GM19372 (cell line): ENCODE data around the gene SLC25A43.
"Not testable (repeated sequence)": the region's sequence is repeated elsewhere in the genome, so short reads cannot be mapped to it uniquely, and the experiment has no call there.

Experiments
- ATAC-seq: cut with Tn5 transposase; IDR thresholded peaks from one replicate; pipeline ENCODE4 v1.9.1; 2021; ENCODE audit warnings: mild to moderate bottlenecking, low read depth, moderate library complexity; ENCODE audit not compliant: unreplicated experiment

Gene SLC25A43

DNA sequence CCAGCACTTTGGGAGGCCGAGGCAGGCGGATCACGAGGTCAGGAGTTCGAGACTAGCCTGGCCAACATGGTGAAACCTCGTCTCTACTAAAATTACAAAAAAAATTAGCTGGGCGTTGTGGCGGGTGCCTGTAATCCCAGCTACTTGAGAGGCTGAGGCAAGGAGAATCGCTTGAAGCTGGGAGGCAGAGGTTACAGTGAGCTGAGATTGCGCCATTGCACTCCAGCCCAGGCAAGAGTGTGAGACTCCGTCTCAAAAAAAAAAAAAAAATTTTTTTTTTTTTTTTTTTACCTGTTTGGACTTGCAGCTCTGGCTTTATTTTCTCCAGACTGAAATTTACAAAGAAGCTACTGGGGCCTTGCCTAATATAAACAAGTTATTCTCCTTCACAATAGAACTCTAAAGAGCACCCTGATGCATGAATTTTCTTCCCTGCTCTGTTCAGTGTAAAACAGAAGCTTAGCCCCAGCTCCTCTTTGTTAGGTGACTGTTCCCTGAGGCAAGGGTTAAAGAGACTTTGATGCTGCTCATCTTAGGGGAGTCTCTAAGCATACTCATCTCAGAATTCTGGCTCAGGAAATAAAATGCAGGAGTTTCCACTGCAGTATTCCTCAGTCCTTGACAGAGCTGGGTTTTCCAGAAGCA, 94.8 kb downstream of the SLC25A43 start:
- not testable (repeated sequence) for ATAC-seq

DNA sequence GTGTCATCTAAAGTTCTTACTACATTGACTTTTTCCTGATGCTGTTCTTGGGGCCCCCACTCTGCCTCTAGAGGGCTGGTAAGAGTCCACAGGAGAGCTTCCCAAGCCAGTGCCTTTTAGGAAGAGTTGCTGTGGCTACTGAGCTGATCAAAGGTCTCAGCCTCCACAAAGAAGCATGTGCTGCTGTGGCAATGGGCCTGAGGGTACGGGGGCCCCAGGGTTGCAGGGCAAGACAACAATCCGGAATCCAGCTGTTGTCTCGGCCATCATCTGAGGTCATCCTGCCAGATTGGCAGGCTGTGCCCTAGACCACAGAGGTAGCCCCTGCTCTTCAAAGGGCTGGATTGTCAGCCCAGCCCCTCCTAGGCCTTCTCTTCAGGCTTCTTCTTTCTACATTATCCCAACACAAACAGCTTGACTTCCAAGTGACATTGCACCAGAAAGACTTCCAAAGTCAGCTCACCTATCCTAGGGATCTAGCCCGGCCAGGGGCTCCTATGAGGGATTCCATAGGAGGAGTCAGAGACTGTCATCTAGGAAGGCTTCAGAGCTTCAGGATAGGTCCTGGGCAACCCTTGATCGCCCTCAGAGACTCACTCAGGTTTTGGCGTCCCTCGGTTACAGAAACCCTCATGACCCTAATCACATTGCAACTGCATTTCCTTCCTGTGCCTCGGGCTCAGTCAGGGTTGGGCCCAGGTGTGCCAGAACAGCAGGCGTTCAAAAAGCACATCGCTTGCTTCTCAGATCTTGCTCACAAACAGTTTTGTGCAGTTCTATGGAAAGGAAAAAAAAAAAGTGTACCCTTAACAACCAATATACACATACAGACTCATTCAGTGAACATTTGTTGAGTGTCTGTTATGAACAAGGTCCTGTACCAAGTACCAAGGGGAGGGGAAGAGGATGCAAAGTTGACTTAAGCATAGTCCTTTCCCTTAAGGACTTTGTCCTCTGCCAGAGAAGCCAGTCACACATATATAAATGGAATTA, 96.9 kb downstream of the SLC25A43 start:
- no peak for ATAC-seq

DNA sequence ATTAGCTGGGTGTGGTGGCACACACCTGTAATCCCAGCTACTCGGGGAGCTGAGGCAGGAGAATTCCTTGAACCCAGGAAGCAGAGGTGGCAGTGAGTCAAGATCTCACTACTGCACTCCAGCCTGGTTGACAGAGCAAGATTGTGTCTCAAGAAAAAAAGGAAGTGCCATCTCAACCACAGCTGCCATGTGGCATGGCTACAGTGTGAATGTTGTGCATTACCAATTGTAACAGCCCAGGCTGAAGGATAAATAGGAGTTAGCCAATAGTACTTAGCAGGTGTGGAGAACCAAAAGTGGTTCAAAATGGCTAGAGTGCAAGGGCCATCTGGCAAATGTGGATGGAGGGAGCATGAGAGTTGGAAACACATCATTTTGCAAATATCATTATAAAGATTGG, 98.0 kb downstream of the SLC25A43 start:
- no peak for ATAC-seq

DNA sequence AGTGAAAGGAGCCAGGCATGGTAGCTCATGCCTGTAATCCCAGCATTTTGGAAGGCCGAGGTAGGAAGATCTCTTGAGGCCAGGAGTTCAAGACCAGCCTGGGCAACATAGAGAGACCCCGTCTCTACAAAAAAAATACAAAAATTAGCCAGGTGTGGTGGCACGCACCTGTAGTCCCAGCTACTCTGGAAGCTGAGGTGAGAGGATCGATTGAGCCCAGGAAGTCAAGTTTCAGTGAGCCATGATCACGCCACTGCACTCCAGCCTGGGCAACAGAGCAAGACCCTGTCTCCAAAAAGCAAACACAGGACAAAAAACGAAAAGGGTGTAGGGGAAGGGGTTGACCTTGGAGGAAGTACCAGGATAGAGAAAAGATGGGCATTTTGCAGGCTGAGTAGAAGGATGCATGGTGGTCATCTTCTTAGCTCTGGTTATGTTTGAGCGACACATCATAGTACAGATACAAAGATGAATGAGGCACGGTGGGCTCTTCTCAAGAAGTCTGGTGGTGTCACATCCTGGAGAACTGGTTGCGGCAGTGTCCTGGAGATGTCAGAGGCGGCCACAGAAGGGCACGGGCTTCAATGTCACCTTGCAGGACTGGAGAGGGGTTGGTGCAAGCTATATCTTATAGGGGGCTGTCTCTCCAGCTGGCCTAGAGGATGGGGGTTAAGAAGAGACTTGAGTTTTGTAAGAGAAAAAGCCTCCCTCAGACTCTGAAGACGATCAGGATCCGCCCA, 101.1 kb downstream of the SLC25A43 start:
- ATAC-seq, result no peak

DNA sequence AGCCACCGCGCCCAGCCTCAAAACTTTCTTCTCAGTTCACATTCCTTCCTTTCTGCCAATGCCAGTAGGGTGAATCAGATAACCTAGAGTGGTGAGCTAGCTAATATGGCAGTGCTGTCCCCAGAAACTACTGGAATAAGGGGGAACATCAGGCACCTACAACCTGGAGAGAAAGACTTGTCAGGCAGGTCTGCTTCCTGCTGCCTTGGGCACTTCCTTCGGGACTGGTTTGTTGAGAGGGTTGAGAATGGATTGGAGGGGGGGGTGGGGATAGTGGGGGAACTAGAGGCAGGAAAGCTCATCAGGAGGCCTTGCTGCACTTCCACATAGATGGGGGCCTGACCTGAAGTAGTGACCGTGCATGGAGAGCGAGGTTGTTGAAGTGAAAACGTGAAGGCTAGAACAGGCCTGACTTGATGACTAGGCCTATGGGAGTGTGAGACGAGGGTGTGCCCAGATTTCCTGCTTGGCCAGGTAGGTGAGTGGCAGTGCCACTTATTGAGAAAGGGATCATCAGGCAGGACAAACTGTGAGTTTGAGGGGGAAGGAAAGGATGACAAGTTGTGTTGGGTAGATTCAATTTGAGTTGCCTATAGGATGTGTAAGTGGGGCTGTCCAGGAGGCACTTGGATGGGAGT, 102.5 kb downstream of the SLC25A43 start:
- no peak for ATAC-seq

DNA sequence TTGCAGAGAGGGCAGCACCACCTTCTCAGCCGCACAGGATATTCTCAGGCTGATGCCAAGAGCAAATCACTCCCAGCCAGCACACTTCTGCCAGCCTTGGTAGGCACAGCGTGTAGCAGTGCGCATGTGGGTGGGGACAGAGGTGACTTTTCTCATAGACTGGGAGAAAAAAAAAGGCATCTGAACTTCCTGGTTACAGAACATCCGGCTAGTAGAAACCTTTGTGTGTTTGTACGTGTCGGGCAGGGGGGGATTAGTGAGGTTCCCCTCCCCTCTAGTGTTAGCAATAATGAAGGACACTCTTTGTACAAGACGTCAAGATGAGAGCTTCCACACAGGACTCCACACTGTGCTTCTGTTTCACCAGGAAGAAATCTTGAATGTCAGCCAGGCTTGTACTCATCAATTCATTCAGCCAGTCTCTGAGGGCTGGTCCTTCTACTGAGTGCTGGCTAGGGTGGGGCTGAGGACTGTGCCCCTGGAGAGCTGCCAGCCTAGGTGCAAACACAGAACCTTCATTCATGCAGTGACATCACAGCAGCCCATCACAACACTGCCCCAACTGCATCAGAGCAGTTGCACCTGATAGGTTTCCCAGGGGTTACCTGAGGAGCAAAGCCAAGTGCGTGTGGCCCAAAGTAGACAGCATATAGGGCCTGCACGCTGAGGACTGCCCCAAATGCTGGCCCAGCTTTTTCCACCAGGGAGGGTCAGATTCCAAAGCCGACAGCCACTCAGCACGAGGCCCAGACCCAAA, 103.8 kb downstream of the SLC25A43 start:
- no peak for ATAC-seq

DNA sequence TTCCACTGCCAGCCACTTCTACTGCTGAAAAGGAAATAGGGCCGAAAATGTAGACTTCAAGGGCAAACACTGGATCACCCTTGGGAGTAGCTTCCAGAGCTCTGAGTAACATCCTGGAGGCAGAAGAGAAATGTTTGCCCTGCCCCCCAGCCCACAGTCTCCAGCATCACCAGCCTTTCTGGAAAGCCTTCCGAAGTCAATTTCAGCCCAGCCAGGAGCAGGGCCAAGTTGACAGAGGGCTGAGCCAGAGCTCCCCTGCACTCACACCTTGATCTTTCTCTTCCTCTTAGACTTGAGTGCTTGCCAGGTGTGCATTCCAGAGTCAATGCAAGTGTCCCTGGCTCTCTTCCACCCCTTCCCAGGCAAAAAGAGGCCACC, 104.3 kb downstream of the SLC25A43 start:
- ATAC-seq, result no peak
